HL-60/S4 treated with retinoic acid at 250 ng/mL for 4 days and 3 days (cell line): ENCODE measurements around the gene ANKRD55.
"Not testable (repeated sequence)": the region's sequence is repeated elsewhere in the genome, so short reads cannot be mapped to it uniquely, and the experiment has no call there.

Experiments used
- in situ Hi-C: fragments of 300-500 bp; cut with MboI; formaldehyde crosslinking; loops from 2 replicates; pipeline ENCODE4 v1.7.0; 2022; ENCODE audit warnings: low sequenced_read_pairs

The ANKRD55 gene

GRCh38 chr5:56112526-56113121 lies 120.5 kb downstream of the ANKRD55 start:
- in situ Hi-C loops = no loop called here

DNA sequence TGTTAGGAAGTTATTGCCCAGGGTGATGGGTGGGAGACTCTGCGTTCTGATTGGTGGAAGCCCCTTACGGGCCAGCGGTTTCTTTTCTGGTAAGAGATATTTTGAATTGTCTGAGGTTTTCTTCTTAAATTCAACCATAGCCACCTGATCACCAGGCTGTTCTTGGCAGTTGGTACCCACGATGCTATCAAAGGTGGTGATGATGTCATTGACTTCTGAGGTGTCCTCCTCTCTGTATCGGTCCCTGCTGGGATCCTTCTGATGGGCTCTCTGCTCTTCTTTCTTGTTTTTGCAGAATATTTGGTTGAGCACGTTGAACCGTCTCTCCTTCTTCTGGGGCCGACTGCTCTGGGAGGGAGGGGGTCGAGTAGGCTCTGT lies 121.7 kb downstream of the ANKRD55 start:
- in situ Hi-C loops = no loop called here

GRCh38 chr5:56110646-56111403 lies 122.3 kb downstream of the ANKRD55 start:
- in situ Hi-C loops = no loop called here

DNA sequence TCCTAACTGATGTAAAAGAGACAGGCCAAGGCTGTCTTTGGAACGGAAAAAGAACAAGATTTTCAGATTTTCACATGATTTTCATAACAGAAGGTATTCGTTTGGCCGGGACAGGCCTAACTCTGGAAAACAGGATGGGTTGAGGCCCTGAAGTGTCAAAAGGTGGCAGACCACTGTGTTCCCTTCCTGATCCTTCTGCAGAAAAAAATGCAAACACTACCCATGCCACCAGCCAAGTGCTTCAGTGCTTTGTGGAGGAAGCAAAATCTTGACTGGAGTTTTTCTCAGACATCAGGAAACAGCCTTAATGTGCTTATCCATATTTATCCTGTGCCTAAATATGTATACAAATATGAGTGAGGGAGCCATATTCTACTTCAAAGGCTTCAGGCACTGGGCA lies 124.9 kb downstream of the ANKRD55 start:
- in situ Hi-C loops = no loop called here

DNA sequence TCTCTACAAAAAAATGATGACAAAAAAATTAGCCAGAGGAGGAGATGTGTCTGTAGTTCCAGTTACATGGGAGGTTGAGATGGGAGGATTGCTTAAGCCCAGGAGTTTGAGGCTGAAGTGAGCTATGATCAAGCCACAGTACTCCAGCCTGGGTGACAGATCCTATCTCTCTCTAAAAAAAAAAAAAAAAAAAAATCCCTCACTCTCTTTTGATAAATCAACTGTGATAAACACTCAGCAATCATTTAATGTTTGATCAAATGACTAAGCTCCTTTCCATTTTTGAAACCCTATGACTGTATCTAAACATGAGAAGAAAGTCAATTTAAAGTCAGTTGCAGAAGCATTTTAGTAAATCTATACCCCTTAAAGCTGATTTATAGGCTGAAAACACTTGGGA lies 126.3 kb downstream of the ANKRD55 start:
- in situ Hi-C loops = no loop called here

- in situ Hi-C loops = no loop called here
Observed at GRCh38 chr5:56105511-56106291, 127.4 kb downstream of the ANKRD55 start.

GRCh38 chr5:56102889-56103288 lies 130.2 kb downstream of the ANKRD55 start:
- in situ Hi-C loops = no loop called here

GRCh38 chr5:56102207-56102606 lies 130.9 kb downstream of the ANKRD55 start:
- in situ Hi-C loops = not testable (repeated sequence)

GRCh38 chr5:56101180-56101579 lies 131.9 kb downstream of the ANKRD55 start:
- in situ Hi-C loops = no loop called here

DNA sequence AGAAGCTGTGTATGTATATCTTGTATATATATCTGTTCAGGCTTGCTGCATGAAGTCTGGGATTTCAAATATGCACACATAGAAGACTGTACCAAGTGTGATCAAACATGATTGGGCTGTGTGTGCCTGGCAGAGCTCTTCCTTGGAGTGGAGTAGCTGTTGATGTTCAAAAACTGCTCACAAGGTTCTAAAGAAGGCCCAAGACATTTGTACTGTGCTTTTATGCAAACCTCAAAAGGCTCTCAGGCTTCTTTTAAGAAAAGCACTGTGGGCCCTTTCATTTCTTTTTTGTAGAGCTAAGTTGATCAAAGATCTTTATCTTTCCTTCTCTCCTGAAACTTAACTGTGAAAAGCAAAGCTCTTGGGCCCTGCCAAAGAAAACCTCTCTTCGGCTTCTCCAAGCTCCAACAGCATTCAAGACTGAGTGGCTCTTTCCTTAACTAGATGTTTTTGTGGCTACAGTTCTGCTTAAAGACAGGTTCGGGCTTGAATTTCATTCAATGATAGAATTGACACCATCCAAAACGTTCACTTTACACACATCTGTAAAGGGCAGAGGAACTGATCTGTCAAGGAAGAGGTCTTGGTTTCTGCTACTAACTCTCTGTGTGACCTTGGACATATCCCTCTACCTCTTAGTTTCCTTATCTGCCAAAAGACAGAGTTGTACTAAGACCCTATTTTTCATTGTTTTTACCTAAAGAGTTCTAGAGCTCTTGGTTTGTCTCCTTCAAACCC lies 132.5 kb downstream of the ANKRD55 start:
- in situ Hi-C loops = no loop called here

- in situ Hi-C loops = no loop called here
Observed at GRCh38 chr5:56099346-56099745, 133.8 kb downstream of the ANKRD55 start.

GRCh38 chr5:56097055-56097454 lies 136.1 kb downstream of the ANKRD55 start:
- in situ Hi-C loops = no loop called here

DNA sequence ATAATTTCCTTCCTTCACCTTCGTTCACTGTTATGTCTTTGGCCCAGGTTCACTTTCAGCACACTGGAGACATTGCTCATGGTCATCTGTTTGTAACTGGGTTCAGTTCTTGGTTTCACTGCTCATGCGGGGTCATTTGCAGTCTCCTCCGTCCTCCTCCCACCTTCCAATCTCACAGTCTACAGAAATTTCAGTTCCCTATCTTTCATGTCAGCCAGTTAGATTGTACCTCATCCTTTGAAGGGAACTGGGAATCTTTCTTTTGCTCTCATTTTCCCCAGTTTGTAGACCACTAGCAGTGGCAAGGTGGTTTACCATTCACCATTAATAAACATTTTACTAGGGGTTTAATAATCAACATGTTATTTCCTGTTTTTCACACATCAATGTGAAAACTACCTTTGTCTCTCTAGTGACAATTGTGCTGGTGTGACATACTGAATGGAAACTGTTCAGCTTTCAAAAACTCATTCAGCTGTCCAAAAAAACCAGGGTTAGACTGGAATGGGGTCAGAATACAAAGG lies 137.5 kb downstream of the ANKRD55 start:
- in situ Hi-C loops = no loop called here

DNA sequence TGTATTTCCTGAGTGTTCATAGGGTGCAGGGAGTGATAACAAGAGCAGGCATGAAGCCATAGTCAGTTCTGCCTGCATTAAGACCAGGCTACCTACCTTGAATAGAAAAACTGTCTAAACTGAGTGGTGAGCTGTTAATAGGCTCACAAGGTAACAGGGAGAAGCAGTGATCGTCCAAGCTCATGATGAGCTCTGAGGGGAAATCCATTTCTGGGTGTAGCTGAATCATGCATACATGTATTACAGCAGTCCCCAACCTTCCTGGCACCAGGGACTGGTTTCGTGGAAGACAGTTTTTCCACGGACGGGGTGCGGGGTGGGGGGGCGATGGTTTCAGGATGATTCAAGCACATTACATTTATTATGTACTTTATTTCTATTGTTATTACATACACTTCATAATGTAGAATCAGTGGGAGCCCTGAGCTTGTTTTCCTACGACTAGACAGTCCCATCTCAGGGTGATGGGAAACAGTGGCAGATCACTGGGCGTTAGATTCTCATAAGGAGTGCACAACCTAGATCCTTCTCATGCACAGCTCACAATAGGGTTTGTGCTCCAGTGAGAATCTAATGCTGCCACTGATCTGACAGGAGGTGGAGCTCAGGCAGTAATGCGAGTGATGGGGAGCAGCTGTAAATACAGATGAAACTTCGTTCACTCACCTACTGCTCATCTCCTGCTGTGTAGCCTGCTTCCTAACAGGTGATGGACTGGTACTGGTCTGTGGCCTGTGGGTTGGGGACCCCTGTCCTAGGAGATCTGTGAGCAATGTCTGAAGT lies 138.4 kb downstream of the ANKRD55 start:
- in situ Hi-C loops = no loop called here

DNA sequence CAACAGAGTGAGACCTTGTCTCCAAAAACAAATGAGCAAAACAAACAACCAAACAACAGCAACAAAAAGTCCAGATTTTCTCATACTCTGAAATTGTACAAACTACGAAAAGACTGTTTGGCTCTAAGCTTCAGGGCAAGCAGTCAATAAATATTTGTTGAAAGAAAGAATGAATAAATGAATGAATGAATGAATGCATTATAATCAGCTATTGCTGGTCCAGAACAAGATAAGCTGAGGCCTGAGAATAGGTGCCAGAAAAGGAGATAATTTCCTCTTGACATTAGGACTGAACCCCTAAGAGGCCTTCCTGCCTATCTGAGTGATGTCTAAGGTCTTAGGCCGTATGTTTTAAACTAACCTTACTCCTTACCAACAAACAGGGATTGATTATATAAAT lies 139.2 kb downstream of the ANKRD55 start:
- in situ Hi-C loops = no loop called here

DNA sequence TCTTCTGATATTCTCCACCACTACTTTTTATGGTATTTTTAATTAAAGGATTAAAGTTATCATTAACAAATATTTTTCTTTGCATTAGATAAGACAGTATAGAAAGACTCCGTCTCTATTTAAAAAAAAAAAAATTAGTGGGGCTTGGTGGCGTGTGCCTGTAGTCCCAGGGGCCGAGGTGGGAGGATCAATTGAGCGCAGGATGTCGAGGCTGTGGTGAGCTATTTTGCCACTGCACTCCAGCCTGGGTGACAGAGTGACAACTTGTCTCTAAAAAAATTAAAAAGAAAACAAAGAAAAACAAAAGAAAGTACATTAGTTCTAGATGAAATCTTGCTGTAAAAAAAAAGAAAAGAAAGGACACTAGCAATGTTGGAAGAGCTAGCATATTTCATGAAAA lies 141.0 kb downstream of the ANKRD55 start:
- in situ Hi-C loops = no loop called here

DNA sequence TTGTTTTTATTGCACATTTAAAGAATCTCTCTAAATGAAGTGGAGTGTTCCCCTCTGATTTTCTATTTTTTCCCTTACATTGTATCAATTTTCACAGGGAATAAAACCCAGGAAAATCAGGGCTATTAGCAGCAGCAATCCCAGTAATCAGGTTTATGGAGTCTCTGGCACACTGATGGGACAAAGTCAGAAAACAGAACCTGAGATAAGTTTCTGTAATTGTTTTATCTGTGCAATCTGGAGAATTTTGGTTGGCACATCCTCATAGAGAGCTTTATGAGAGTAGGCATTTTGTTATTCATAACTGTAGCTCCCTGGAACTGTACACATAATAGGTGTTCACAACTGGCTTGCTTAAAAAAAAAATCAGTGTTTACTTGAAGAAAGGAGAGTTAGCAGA lies 141.5 kb downstream of the ANKRD55 start:
- in situ Hi-C loops = no loop called here

GRCh38 chr5:56090793-56091460 lies 142.2 kb downstream of the ANKRD55 start:
- in situ Hi-C loops = no loop called here

DNA sequence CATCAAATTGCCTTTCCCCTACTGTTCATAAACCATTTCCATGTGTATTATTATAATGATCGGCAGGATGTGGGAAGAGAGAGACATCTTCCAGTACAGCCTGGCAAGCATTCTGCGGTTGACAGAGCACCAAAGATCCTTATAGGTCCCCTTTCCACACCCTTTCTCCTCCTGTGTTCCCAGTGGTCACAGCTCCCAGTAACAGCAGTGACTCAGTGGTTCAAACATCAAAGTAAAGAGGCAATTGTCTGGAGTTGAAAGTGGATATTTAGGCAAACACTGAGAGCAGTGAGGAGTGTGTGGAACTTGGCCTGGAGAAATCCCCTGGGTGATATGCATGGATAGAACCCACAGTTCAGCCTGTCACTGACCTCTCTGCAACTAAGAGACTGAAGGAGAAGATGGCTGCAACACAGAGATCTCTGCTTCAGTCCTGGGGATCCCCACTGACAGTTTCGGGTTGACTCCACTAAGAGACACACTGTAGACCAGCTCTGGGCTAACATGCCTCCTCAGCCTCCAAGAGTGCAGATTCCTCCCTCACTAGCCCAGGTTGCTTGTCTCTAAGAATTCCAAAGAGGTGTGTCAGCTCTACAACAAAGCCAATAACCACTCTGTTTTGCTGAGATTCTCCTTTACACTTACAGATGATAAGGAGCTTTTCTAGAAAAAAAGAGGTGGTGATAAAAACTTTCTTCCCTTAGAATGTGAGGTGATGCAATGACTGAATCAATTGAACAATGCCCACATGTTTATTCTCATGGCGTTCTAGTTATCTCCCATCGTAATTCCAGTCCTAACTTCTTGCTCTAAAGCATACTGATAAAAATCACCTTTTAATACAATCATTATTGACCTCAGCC lies 143.9 kb downstream of the ANKRD55 start:
- in situ Hi-C loops = no loop called here
